ENCODE results near the gene HMOX1.

GRCh38 chr22:35432228-35432905, 51.5 kb downstream of the HMOX1 start:
- TF ChIP-seq POLR2A (IDR thresholded peaks at IDR 0.05): no peak
- TF ChIP-seq, protein P1, sequence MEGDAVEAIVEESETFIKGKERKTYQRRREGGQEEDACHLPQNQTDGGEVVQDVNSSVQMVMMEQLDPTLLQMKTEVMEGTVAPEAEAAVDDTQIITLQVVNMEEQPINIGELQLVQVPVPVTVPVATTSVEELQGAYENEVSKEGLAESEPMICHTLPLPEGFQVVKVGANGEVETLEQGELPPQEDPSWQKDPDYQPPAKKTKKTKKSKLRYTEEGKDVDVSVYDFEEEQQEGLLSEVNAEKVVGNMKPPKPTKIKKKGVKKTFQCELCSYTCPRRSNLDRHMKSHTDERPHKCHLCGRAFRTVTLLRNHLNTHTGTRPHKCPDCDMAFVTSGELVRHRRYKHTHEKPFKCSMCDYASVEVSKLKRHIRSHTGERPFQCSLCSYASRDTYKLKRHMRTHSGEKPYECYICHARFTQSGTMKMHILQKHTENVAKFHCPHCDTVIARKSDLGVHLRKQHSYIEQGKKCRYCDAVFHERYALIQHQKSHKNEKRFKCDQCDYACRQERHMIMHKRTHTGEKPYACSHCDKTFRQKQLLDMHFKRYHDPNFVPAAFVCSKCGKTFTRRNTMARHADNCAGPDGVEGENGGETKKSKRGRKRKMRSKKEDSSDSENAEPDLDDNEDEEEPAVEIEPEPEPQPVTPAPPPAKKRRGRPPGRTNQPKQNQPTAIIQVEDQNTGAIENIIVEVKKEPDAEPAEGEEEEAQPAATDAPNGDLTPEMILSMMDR (IDR thresholded peaks at IDR 0.05): no peak

Measured in heart left ventricle (tissue), 13 donors.